Kidney glomerular epithelial cell (primary cell): Measurements from ENCODE around the gene ERH.
"Not testable (repeated sequence)": the region's sequence is repeated elsewhere in the genome, so short reads cannot be mapped to it uniquely, and the experiment has no call there.

Source experiments
- DNase-seq: peaks from one replicate; lab custom pipeline; 2025; lab: John Stamatoyannopoulos, UW

ERH gene

DNA sequence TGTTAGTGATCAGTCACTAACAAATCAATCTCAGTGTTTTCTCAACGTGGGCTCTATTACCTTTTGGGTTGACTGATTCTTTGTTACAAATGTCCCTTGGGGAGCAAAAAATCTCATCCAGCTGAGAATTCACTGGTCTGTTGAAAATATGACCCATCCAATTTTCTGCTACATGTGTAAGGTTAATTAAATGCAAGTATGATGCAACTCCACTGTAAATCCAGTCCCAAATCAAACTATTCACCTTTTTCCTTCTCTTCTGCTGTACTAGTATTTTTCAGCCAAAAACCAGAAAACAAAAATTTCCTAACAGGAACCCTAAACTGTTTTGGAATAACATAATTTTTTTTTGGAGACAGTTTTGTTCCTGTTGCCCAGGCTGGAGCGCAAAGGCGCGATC is 2.2 kb downstream of the ERH start:
- no peak for DNase-seq

DNA sequence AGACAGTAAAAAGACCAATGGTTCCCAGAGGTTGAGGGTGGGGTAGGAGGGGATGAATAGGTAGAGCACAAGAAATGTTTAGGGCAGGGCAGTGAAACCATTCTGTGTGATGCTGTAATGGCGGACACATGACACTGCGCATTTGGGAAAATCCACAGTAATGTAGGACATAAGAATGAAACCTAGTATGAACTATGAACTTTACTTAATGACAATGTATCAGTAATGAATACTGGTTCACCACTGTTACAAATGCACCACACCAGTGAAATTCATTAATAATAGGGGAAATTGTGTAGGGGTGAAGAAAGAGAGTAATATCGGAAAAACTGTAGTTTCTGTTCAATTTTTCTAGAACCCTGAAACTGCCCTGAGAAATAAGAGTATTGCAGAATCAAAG is 5.6 kb downstream of the ERH start:
- DNase-seq: no peak

DNA sequence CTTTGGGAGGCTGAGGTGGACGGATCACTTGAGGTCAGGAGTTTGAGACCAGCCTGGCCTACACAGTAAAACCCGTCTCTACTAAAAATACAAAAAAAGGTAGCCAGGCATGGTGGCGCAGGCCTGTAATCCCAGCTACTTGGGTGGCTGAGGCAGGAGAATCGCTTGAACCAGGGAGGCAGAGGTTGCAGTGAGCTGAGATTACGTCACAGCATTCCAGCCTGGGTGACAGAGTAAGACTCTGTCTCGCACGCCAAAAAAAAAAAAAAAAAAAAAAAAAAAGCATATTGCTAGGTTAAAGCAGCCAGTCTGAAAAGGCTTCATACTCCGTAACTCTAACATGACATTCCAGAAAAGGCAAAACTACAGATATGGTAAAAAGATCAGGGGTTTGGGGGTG is 6.7 kb downstream of the ERH start:
- not testable (repeated sequence) for DNase-seq

DNA sequence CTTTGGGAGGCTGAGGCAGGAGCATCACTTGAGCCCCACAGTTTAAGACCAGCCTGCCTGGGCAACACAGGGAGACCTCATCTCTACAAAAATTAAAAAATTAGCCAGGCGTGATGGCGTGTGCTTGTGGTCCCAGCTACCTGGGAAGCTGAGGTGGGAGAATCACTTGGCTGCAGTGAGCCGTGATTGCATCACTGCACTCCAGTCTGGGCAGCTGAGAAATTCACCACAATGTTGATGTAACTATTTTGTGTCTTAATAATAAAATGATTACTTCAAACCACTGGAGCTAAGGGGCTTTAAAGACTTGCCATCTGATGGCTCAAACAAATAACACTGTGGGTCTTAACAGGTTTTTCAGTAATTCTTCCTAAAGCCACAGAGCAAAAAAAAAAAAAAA is 10.8 kb downstream of the ERH start:
- no peak for DNase-seq

DNA sequence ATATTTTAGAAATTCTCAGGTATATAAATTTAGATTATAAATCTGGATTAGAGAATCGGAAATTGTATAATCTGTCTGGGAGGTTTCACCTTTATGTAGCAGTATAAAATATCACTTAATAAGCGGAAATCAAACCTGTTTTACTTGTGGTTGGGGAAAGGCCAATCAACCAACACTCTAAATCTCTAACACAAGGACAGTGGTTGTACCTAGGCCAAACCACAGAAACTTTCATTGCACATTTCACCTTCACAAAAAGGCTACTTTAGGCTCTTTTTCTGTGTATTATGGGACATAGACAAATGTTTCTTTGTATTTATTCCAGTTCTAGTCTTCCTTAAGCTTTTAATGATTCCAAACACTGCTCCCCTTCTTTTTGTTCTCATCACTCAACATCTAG is 19.8 kb downstream of the ERH start:
- no peak for DNase-seq

DNA sequence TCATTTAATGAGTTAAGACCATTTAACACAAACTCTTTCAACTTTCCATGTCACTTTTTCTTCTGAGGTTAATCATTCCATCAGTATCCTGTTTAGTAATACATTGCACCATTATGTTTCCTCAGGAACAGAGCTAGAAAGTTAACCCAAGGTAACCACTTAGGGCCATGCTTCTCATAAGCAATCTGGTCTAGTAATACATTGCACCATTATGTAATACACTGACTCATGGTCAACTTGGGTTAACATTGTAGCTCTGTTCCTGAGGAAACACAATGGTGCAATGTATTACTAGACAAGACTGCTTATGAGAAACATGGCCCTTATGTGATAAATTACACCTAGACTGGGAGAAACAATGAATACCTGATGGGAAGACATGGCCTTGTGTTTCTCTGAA is 21.7 kb downstream of the ERH start:
- DNase-seq: no peak

DNA sequence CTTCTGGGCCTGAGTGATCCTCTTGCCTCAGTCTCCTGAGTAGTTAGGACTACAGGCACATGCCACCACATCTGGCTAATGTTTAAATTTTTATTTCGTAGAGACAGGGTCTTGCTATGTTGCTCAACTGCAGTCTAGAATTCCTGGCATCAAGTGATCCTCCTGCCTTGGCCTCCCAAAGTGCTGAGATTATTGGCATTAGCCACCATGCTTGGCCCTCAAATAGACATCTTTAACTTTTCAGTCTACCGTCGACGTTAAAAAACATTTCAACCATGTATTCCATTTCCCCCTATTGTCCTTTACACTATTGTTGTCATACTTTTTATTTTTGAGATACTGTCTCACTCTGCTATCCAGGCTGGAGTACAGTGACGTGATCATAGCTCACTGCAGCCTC is 22.4 kb downstream of the ERH start:
- no peak for DNase-seq

DNA sequence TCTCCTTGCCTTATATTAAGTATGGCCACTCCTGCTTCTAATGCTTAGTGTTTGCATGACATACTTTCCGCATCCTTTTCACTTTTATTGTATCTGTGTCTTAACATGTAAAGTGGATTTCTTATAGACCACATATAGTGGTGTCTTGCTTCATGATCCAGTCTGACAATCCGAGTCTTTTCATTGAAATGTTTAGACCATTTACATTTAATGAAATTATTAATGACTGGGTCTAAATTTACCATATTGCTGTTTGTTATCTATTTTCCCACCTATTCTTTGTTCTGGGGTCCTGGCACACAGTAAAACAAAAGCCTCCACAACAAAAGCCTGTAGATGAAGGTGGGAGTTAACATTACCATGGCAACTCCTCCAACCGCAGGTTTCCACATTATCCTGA is 22.9 kb downstream of the ERH start:
- DNase-seq: no peak

DNA sequence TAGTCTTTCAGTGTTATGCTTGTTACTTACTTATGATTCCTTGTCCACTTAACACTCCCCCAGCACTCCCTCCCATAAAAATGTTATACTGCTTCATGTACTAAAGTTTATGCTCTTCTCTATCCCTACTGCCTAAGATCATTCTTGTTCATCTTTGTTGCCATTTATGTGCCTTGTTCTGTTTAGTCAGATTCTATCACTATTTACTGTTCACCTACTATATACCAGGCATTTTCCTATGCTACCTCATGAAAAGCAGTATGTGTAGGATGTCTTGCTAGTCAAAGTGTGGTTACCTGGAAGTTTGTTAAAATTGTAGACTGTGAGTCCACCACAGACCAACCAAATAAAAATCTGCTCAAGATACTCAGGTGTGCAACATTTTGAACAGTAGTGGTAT is 23.9 kb downstream of the ERH start:
- DNase-seq: no peak

DNA sequence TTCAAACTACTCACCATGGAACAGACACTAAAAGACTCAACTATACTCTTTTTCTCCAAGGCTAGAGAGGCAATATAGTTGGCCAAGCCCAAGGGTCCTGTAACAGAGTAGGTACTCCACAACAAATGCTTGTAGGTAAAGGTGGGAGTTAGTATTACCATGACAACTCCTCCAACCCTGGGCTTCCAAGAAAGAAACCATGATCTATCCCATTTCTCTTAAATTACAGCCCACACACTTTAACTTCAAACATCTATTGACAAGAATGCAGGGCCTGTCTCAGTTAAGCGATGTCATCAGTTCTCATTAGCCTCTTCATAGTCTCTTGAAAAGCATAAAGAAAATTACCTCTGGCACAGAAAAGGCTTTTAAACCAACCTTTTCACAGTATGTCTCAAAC is 25.0 kb downstream of the ERH start:
- no peak for DNase-seq

DNA sequence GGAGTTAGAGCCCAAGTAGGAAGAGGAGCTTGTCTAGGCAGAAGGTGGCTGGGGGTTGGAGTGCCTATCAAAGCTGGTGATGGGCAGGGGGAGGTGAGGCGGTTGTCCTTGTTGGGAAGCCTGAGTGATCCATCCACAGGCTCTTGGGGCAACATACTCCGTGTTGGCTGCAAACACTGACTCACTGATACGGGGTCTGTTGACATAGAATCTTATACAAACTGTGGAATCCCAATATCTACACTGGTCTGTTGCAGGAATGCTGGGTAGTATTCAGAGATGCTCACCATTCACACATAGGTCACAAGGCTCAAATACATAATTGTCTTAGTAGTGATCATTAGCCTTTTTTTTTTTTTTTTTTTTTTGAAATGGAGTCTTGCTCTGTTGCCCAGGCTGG is 26.0 kb downstream of the ERH start:
- no peak for DNase-seq

DNA sequence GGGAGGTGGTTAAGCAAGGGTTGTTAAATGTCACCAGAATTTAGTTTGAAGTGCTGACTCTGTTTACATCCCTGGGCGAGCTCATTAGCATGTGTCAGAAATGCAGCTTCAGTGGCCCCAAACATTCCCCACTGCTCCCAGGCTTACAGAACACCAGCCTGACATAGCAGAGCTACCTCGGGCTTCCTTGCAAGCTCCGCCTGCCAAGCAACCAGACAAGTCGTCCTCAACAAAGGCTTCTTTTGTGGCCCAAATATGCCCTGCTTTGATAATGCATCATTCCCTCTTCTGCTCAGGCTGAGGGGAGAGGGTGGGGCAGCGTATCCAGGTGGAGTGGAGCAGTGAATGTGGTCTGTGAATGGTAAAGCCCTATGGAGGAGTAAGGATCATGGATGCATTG is 28.0 kb downstream of the ERH start:
- no peak for DNase-seq

DNA sequence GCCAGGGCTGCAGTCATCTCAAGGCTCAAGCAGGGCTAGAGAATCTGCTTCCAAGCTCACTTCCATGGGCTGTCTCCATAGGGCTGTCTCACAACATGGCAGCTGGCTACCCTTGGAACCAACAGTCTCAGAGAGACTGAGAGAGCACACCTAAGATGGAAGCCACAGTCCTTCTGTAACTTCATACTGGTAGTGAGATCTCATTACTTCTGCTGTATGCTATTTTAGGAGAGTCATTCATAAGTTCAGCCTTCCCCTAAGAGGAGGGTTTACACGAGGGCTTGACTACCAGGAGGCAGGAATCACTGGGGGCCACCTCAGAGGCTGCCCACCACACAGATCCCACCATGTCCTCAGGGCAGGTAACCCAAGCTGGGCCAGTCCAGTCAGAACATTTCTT is 29.7 kb downstream of the ERH start:
- DNase-seq: no peak

DNA sequence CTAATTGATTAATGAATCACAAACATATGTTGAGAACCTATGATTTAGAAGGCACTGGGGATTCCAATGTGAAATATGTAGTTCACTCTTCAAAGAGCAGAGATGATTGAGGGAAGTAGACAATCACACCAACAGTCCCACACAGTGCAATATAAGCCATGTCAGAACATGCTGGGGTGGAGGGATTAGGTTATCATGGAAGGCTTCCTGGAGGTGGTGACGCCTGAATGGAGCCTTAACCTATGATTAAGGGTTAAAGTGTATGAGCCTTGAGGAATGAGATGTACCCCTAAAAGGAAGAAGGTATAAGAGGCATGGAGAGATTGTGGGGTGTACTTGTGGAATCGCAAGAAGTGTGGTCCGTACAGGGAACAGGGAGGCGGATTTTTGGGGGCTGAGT is 31.3 kb downstream of the ERH start:
- DNase-seq: no peak

DNA sequence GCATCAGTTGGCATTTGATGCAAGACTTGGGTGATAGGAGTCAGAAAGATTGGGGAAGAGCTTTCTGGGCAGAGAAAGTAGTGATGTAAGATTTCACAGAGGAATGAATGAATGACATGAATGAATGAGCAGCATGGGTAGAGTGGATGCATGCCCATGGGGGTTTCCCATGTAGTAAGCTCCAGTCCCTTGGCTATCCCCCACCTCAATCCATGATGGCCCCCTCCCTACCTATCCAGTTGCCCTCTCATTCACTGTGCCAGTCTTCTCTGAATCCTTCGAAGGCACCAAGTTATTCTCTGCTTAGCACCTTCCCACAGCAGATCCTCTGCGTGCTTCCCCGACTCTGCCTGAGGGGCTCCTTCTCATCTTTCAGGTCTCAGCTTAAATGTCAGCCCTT is 32.0 kb downstream of the ERH start:
- DNase-seq: no peak

DNA sequence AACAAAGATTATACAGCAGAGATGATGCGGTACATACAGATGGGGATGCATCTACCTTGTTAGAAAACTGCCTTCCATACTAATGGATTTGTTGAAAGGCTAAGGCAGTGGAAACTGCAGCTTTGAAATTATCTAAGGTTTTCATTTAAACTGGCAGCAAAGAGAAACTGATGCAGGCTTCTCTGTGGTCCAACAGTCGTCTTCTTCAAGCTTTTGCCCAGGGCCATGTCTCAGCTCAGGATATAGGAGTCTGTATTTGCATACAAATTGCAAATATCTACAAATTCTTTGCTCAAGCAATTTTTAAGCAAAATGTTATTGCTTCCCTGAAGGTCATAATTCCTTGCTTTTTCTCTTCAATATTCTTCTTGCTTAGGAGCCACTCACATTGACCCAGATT is 33.7 kb downstream of the ERH start:
- DNase-seq: no peak

DNA sequence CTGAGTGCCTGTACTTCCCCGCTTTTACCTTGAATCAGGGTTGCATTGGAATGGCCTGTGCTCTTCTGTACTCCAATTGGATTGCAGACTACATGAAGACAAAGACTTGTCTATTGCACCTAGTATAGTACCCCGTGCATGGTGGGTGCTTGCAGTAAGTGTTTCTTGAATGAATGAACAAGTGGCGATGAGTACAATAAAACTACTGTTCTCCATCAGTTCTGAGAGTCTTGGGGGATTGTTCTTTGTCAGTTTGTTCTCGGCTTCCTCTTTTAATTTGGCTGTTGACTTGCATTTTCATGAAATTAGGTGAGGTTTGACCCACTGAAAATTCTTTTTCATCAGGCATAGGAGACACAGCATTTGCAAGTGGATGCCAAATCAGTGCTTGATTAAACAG is 34.1 kb downstream of the ERH start:
- DNase-seq: no peak

DNA sequence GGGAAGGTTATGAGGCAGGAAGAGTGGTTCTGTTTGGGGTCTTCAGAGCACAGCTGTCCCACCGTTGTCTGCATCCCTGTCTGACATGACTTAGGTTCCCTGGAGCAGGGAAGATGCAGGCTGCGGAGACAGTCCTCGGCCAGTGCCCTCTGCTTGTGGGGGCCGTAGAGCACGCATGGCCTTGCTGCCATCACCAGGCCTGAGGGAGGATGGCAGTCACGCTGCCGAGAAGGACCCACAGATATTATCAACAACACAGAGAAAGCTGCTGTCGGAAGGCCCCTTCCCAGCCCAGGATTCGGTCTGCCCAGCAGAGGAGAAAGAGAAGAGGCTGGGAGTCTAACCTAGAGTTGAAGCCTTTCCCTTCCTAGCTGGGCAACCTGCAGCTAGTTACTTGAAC is 35.0 kb downstream of the ERH start:
- no peak for DNase-seq

DNA sequence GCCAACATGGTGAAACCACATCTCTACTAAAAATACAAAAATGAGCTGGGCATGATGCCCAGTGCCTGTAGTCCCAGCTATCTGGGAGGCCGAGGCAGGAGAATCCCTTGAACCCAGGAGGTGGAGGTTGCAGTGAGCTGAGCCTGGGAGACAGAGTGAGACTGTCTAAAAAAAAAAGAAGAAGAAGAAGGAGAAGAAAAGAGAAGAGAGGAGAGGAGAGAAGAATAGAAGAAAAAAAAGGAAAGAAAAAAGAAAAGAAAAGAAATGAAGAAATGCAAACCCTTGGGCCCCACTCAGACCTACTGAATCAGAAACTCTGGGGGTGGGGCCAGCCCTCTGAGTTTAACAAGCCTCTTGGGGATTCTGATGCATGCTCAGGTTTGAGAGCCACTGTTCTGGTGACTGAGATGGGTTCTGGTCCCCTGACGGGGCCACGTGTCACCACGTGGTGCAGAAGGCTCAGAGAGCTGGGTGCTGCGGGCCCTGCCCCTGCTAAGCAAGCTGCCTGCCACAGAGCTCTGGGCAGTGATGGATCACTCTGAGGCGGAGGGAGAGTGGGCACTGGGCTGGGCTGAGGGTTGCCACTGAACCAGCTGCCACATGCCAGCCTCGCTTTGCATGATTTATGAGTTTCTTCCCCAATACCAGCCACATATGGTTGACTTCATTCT is 37.5 kb downstream of the ERH start:
- no peak for DNase-seq

DNA sequence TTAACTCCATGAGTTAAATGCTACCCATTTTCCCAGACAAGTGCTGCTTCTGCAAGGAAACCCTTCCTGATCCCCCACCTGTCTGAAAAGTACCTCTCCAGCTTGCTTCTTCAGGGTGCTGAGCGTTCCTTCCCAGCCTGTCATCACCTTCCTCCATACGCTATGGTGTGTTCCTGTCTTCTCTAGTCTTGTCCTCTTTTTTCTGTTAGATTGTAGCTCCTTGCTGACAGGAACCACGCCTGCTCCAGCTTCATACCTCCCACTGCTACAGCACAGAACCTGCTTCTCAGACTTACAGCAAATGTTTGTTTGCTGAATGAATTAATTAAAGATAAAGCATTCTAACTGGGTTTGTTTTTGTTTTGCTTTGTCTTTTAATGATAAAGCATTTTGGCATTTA is 39.1 kb downstream of the ERH start:
- no peak for DNase-seq

DNA sequence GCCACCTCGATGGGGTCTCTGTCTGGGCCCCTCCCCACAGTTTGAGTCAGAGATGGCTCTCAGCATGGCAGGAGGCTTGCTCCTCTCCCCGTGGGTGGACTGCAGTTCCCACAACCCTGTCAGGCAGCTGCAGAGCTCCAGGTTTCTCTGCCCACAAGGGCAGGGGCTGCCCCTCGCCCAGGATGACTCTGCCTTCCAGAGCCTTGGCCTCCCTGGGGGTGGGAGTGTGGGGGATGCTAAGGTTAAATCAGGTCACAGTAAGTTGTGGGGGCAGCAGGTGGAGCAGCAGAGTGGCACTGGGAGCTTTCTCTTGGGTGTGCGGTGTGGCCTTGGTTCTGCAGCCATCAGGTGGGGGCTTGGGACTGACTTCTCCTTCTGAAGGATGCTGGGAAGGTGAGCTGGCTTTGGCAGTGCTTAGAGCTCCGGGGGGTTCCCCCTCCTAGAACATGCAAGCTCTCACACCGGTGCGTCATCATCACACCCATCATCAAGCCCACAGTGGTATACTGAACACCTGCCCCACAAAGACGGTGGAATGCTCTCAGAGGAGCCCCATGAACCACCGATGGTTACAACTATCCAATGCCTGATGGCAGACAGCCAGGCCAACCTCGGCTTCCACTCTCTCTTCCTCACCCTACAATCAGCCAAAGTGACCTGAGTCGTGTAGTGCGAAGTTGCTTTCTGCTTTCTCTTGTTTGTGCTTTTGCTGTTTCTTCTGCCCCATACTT is 39.7 kb downstream of the ERH start:
- no peak for DNase-seq

DNA sequence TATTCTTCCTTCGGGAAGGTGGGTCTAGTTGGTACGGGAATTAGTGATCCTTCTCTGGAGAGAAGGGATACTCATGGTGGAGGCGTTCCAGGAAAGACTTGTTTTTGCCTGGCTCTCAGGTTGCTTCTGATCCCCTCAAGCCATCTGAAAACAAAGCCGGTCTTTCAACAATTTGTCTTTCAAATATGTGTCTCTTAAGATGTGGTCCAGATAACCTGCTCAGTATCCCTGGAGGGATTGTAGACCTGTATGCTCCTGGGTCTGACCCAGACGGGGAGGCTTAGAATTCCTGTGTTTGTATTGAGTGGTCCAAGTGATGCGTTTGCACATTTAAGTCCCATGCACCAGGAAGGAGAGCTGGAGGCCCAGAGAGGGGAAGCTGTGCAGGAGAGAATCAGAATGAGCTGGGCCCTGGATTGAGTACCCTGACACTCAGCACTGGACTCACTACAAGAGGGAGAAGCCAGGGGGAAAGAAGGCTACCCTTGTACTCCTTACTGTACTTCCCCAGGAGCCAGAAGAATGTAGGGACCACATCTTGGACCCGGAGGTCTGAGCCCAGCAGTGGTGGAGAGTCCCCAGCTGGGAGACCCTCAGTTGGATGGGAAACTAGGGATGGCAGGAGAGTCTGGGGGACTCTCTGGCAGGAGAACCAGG is 40.4 kb downstream of the ERH start:
- no peak for DNase-seq

DNA sequence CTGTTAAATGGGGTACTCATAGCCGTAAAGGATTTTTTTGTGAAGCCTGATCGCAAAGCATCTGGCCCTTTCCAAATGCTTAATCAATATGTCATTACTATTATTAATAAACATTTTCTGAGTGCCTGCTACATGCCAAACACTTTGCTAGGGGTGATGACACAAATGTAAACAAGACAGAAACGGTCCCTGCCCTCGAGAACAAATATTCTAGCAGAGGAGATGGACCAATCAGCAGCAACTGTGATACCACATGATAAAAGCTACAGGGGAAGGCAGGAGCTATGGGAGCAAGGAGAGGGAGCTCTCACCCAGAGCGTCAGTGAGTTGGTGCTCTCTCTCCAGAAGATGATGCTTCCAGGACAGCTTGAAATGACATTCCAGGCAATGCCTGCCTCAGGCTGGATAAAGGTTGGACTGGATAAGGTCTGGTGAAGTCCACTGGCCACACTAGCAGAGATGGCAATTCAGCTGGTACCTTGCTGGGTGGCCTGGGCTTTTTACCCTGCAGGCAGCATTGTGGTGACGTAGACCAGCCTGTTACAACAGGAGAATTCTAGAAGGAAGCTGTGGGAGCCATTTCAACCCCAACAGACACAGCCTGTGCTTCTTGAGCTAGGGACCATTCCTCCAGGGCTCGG is 41.1 kb downstream of the ERH start:
- no peak for DNase-seq
